IPS DF 6.9 (cell line): ENCODE measurements around the gene SYCP2.

Experiments
- DNase-seq: peaks from one replicate; pipeline ENCODE4 v3.0.0-alpha.2; 2013; ENCODE audit warnings: low read depth, low spot score
- H3K27ac ChIP-seq: one replicate; pipeline ENCODE4 v1.5.1; 2013; ENCODE audit warnings: low read length, control low read depth
- H3K27me3 ChIP-seq: 2 replicates; pipeline ENCODE4 v1.6.1; 2013; ENCODE audit warnings: mild to moderate bottlenecking, low read length; ENCODE audit not compliant: control insufficient read depth, insufficient read depth
- H3K36me3 ChIP-seq: 2 replicates; pipeline ENCODE4 v1.6.1; 2013; ENCODE audit warnings: low read length; ENCODE audit not compliant: control insufficient read depth, insufficient read depth
- H3K4me1 ChIP-seq: 2 replicates; pipeline ENCODE4 v1.6.1; 2013; ENCODE audit warnings: low read length; ENCODE audit not compliant: control insufficient read depth, insufficient read depth
- H3K4me3 ChIP-seq: 2 replicates; pipeline ENCODE4 v1.5.1; 2013; ENCODE audit warnings: mild to moderate bottlenecking, low read length
- H3K9me3 ChIP-seq: 2 replicates; pipeline ENCODE4 v1.6.1; 2013; ENCODE audit warnings: low read length, inconsistent platforms; ENCODE audit not compliant: control insufficient read depth, insufficient read depth
- WGBS: extraction: QIAGEN DNeasy Blood & Tissue Kit; methylation state at CpG from one replicate; pipeline ENCODE4 v1.1.7; 2013; ENCODE audit warnings: mixed read lengths, missing lambda C conversion rate; ENCODE audit not compliant: insufficient read length, insufficient coverage; 5-methylcytosine and 5-hydroxymethylcytosine counted together

The SYCP2 gene

DNA sequence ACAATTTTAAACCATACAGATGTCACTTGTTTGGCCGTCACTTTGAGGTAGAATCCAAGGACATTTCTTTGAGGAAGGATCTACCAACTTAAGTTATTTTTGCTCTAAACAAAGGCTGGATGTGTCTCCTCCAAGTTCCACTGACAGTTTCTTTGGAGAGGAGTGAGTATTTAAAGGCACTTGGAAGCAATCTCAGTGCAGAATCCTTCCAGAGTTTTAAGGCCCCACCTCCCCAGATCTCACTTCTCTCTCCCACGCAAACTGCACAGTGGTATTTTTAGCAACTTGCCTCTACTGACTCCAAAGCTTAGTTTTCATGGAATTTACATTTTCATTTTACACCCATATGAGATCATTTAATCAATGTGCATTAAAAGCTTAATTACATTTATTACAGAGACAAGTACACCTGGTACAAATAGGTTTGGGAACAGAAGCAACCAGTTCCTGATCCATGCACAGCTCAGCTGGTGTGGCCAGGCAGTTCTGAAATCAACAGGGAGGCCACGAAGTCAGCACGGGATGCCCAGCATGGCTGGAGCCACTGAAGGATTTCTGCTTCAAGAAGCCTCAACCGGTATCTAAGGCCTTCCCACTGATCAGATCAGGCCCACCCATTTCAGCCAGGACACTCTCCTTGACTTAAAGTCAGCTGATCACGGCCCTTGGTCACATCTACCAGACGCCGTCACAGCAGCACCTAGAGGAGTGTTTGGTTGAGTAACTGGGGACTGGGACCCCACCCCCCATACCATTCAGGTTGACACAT is 109.8 kb downstream of the SYCP2 start:
- DNase-seq = no peak
- no peaks in the 10 kb centered on the region for H3K27me3 ChIP-seq
- WGBS = no CpG with 5 or more reads among the region's 8 CpGs
- H3K36me3 ChIP-seq = no peaks in the 10 kb centered on the region
- H3K27ac ChIP-seq = no peak overlapping the region
- no peaks in the 10 kb centered on the region for H3K4me1 ChIP-seq
- no peak overlapping the region for H3K4me3 ChIP-seq
- H3K9me3 ChIP-seq = peaks cover 21% of the 10 kb centered on the region

DNA sequence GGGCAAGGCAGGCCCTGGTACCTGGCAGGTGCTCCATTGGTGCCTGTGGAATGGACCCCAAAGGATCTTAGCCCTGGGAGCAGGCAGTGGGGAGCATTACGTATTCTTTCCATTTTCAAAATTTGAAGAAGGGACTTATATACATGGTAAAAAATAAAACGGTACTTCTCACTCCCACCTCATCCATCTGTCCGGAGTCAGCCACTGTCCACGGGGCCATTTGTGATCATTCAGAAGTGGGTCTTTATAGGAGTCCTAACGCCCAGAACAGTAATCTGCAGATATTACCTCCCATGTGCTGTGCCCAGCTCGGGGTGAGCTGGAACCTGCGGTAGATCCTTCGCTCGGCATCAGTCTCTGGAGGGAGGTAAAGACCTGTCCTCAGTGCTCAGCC is 110.4 kb downstream of the SYCP2 start:
- no CpG with 5 or more reads among the region's 9 CpGs for WGBS
- no peak for DNase-seq
- H3K36me3 ChIP-seq = no peaks in the 10 kb centered on the region
- H3K4me1 ChIP-seq = no peaks in the 10 kb centered on the region
- H3K27me3 ChIP-seq = no peaks in the 10 kb centered on the region
- no peak overlapping the region for H3K27ac ChIP-seq
- peaks cover 21% of the 10 kb centered on the region for H3K9me3 ChIP-seq
- H3K4me3 ChIP-seq = no peak overlapping the region

DNA sequence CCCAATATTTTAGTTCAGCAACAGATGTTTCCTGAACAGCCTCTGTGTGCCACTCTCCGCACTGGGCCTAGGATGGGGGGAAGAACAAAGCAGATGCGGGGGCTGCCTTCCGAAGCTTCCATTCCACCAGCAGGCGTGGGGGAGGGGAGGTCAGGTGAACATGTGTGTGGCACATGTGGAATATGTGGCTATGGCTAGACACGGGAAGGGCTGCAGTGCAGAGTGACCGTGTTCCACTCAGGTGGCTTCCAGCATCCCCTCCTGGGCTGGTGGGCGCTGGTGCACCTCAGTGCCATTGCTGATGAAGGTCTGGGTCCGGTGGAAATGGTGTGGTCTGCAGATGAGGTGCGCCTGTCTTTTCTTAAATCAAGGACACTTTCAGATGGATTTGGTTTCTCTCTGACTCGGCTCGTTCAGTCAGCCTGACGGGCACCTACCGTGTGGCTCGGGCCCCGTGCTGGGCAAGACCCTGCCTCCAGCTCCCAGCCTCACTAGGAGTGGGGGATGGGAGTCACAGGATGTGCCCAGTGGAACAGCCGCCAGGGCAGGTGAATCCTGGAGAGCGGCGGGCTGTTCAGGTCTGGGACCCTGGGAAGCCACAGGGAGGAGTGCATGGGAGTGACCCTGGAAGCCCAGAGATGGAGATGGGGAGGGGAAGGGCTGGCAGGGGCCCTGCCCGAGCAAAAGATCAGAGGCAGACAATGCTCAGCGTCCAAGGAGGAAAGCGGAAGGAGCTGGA is 111.0 kb downstream of the SYCP2 start:
- no peak overlapping the region for H3K4me3 ChIP-seq
- no peaks in the 10 kb centered on the region for H3K27me3 ChIP-seq
- H3K27ac ChIP-seq = no peak overlapping the region
- H3K4me1 ChIP-seq = no peaks in the 10 kb centered on the region
- no peaks in the 10 kb centered on the region for H3K36me3 ChIP-seq
- H3K9me3 ChIP-seq = peaks cover 23% of the 10 kb centered on the region
- no peak for DNase-seq
- WGBS = no CpG with 5 or more reads among the region's 21 CpGs

DNA sequence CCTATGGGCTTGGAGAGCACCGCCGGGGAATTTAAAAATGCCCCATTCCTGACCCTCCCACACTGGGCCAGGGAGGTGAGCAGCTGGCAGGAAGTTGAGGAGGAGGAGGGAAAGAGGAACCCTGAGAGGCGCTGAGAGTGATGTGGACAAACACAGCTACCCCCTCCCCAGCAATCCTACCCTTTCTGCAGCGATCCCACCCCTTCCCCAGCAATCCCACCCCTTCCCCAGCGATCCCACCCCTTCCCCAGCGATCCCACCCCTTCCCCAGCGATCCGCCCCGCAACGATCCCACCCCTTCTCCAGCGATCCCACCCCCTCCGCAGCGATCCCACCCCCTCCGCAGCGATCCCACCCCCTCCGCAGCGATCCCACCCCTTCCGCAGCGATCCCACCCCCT is 111.6 kb downstream of the SYCP2 start:
- Histone ChIP-seq H3K9me3 (peaks cover 21% of the 10 kb centered on the region), H3K4me1 (no peaks in the 10 kb centered on the region), H3K36me3 (no peaks in the 10 kb centered on the region), H3K4me3 (no peak overlapping the region), H3K27me3 (no peaks in the 10 kb centered on the region), H3K27ac (no peak overlapping the region)
- WGBS = no CpG with 5 or more reads among the region's 19 CpGs
- DNase-seq = no peak

DNA sequence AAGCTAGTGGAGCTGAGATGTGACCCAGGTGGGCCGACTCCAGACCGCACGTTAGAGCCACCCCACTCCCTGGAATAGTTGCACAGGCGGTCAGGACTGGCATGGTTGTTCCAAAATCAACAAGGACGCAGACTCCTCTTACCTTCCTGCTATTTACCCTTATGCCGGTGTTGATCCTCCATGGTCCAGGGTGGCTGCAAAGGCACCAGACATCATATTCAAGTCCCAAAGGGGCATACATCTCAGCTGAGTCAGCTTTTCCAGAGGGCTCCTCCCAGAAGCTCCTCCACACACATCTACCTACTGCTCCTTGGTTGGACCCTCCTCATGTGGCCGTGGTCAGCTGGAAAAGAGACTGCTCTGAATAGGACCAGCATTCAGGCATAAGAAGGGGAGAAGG is 112.2 kb downstream of the SYCP2 start:
- no peak for DNase-seq
- Histone ChIP-seq H3K9me3 (peaks cover 21% of the 10 kb centered on the region), H3K4me1 (no peaks in the 10 kb centered on the region), H3K4me3 (no peak overlapping the region), H3K27ac (no peak overlapping the region), H3K36me3 (no peaks in the 10 kb centered on the region), H3K27me3 (no peaks in the 10 kb centered on the region)
- WGBS = no CpG with 5 or more reads among the region's 7 CpGs

DNA sequence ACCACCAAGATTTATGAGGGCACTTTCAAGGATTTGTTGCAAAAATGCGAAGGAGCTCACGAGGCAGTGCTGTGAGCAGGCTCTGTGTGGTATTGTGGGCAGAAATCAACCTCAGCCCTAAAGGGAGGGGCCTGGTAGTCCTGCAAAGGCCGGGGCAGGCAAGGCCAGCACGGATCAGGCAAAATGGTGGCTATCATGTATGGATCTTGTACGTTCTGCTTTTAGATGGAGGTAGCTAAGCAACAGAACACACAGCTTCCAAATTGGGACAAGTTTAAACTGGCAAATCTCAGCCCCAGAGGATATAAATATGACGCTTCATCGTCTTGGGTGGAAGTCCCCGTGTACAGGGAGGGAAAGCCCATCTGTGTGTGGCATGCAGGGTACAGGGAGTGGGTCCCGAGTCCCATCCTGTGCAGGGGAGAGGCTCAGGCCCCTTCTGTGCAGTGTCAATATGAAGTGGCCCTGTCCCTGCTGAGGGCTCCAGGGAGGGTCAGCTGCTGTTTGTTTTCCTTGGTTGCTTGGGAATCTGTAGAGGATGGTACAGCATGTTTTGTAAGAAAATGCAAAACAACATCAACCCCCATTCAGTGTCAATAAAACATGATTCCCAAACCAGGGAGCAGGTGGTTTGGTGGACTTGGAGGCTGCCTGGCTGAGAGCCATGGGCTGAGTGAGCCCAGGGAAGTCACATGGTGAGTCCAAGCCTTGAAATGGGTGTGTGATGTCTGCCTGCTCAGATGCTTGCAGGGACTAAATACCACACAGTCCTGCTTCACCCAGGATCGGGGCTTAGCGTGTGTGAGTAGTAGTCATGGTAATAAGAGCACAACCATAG is 113.0 kb downstream of the SYCP2 start:
- Histone ChIP-seq H3K36me3 (no peaks in the 10 kb centered on the region), H3K27me3 (no peaks in the 10 kb centered on the region), H3K4me1 (no peaks in the 10 kb centered on the region), H3K9me3 (peaks cover 25% of the 10 kb centered on the region), H3K27ac (no peak overlapping the region), H3K4me3 (no peak overlapping the region)
- no peak for DNase-seq
- WGBS = no CpG with 5 or more reads among the region's 11 CpGs

DNA sequence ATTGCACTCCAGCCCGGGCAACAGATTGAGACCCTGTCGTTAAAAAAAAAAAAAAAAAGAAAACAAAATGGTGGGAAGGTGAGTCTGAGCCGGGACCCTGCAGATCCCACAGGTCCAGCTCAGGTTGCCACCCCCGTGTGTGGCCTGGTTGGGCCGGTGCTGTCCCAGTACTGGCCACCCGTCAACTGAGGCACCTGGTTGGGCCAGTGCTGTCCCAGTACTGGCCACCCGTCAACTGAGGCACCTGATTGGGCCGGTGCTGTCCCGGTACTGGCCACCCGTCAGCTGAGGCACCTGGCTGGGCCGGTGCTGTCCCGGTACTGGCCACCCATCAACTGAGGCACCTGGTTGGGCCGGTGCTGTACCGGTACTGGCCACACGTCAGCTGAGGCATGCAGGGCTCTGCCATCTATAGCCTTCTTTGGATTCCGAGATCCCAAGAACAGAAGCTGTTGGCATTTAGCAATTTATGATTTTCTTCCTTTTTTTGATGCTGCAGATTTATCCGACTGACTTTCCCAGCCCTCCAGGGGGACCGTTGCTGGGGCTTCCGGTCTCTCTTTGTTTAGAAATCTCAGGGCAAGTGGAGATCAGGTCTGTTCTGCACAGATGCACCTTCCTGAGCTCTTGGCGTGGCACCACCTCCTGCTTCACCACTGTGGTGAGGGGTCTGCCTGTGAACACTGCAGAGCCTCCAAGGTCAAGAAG is 113.8 kb downstream of the SYCP2 start:
- H3K9me3 ChIP-seq = peaks cover 21% of the 10 kb centered on the region
- no peak overlapping the region for H3K4me3 ChIP-seq
- no peaks in the 10 kb centered on the region for H3K36me3 ChIP-seq
- no peaks in the 10 kb centered on the region for H3K27me3 ChIP-seq
- WGBS = no CpG with 5 or more reads among the region's 20 CpGs
- H3K27ac ChIP-seq = no peak overlapping the region
- no peaks in the 10 kb centered on the region for H3K4me1 ChIP-seq
- no peak for DNase-seq

DNA sequence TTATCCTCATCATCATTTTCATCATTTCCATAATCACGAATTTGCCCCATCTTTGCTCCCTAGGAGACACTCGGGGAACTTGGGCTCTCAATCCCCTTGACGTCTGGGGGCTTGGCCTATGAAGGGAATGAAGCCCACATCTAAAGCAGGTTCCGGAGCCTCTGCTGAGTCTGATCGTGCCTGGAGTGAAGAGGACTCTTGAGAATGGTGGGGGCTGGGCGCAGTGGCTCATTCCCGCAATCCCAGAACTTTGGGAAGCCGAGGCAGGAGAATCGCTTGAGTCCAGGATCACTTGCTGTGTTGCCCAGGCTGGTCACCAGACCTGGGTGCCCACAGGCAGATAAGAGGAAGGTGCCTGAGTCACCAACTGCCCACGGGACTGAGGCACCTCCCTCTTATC is 114.5 kb downstream of the SYCP2 start:
- DNase-seq = no peak
- Histone ChIP-seq H3K4me1 (no peaks in the 10 kb centered on the region), H3K9me3 (peaks cover 23% of the 10 kb centered on the region), H3K27ac (no peak overlapping the region), H3K36me3 (no peaks in the 10 kb centered on the region), H3K4me3 (no peak overlapping the region), H3K27me3 (no peaks in the 10 kb centered on the region)
- 100% methylated on average over 1 of the region's 10 CpGs for WGBS

DNA sequence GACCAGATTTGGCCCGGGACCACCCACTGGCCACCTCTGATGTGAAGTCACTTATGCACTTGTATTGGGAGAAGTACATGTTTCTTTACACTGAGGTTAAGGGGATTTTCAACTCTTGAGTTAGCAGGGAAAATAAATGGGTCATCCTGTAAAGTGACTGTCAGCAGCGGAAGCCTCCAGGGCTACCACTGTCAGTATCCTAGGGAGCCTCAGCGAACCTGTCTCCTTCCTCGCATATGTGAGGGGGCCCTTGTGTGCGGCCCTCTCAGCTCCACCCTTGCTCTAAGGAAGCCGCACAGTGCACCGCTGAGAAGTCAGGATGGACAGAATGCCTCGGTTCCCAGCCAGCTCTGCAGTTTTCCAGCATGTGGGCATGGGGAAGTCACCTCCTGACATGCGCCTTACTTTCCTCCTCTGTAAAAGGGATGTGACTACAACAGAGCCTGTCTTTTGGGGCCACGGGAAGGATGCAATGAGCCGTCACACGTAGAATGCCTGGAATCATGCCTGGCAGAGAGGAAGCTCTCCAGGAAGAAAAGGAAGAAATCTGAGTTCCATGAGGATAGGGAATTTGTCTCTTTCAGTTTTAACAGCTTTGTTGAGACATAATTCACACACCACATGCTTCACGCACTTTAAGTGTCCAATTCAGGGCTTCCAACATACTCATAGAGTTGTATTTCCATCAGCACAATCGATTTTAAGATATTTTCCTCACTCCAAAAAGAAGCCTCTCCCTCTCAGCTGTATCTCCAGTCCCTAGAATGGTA is 115.4 kb downstream of the SYCP2 start:
- WGBS = no CpG with 5 or more reads among the region's 14 CpGs
- Histone ChIP-seq H3K4me3 (no peak overlapping the region), H3K36me3 (no peaks in the 10 kb centered on the region), H3K27me3 (no peaks in the 10 kb centered on the region), H3K9me3 (peaks cover 25% of the 10 kb centered on the region), H3K27ac (no peak overlapping the region), H3K4me1 (no peaks in the 10 kb centered on the region)
- DNase-seq = no peak
